ENCODE results near the gene SLC15A3.

GRCh38 chr11:60887556-60887955, 64.4 kb downstream of the SLC15A3 start:
- TF ChIP-seq REST (IDR thresholded peaks at IDR 0.05; ENCODE audit: insufficient read depth in 1 of 2, low read depth in 2 of 2, low read length in 2 of 2) (no peak), TAF1 (IDR thresholded peaks at IDR 0.05; ENCODE audit: borderline replicate concordance, insufficient read depth, low read length) (no peak)

Data from PFSK-1 (cell line).